Right atrium auricular region (tissue), 2 donors: Measurements from ENCODE around the gene CCDC175. TPM values are rescaled to one million over a fixed set of nuclear protein-coding genes. Genes with fewer than 3 reads are reported as not detected.
A peak's percentile ranks its signal among the peaks of the same experiment; 100 is the strongest.

Experiments used
- DNase-seq: peaks from one replicate; pipeline ENCODE4 v3.0.0-alpha.2; 2019; ENCODE audit warnings: low spot score
- H3K27ac ChIP-seq, 2 donors: fragments of 200-600 bp; sonication (generic); 1 replicate in 1 of 2; 2 replicates in 1 of 2; pipeline ENCODE4 v1.5.1; 2016 to 2019
- H3K27me3 ChIP-seq, 2 donors: fragments of 200-600 bp; sonication (generic); one replicate each; pipeline versions ENCODE4 v1.5.1 to v1.6.0; 2017 to 2019
- H3K36me3 ChIP-seq: fragments of 200-600 bp; sonication (generic); one replicate; pipeline ENCODE4 v1.5.1; 2016
- H3K4me1 ChIP-seq, 2 donors: fragments of 200-600 bp; sonication (generic); one replicate each; pipeline versions ENCODE4 v1.5.1 to v1.6.0; 2017 to 2019
- H3K4me3 ChIP-seq, 2 donors: fragments of 200-600 bp; sonication (generic); 1 replicate in 1 of 2; 2 replicates in 1 of 2; pipeline ENCODE4 v1.5.1; 2017 to 2019; ENCODE audit warnings: mild to moderate bottlenecking in 1 of 2, moderate library complexity in 1 of 2
- H3K9me3 ChIP-seq, 2 donors: fragments of 200-600 bp; sonication (generic); one replicate each; pipeline ENCODE4 v1.5.1; 2019
- total RNA-seq, 2 donors: library from RNA; depleted of rRNA; stranded (reverse); fragments of >200 nt; gene quantifications; one replicate each; pipeline ENCODE4 v1.1.0, GENCODE V29; 2016
- TF ChIP-seq, protein P1 (sequence below), 2 donors: fragments of 200-600 bp; sonication (generic); IDR thresholded peaks; one replicate each; pipeline ENCODE4 v1.5.1; 2019; ENCODE audit warnings: antibody characterized with exemption in 2 of 2

CCDC175 gene
- total RNA-seq, 2 donors from 2014 or later: not detected

DNA sequence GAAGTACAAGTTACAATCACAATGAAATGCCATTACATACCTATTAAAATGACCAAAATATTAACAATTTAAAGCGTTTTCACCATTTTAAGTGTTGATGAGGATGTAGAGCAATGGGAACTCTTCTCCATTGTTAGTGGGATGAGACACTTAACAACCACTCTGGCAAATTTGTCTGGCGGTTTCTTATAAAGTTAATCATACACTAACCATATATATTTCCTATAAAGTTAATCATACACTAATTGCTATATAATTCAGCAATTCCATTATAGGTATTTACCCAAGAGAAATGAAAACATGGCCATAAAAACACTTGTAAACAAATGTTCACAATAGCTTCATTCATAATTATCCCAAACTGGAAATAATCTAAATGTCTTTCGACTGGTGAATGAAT lies 56.4 kb downstream of the CCDC175 start:
- no peak overlapping the region for H3K27ac ChIP-seq
- TF ChIP-seq, protein P1, sequence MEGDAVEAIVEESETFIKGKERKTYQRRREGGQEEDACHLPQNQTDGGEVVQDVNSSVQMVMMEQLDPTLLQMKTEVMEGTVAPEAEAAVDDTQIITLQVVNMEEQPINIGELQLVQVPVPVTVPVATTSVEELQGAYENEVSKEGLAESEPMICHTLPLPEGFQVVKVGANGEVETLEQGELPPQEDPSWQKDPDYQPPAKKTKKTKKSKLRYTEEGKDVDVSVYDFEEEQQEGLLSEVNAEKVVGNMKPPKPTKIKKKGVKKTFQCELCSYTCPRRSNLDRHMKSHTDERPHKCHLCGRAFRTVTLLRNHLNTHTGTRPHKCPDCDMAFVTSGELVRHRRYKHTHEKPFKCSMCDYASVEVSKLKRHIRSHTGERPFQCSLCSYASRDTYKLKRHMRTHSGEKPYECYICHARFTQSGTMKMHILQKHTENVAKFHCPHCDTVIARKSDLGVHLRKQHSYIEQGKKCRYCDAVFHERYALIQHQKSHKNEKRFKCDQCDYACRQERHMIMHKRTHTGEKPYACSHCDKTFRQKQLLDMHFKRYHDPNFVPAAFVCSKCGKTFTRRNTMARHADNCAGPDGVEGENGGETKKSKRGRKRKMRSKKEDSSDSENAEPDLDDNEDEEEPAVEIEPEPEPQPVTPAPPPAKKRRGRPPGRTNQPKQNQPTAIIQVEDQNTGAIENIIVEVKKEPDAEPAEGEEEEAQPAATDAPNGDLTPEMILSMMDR (IDR thresholded peaks at IDR 0.05): no peak

DNA sequence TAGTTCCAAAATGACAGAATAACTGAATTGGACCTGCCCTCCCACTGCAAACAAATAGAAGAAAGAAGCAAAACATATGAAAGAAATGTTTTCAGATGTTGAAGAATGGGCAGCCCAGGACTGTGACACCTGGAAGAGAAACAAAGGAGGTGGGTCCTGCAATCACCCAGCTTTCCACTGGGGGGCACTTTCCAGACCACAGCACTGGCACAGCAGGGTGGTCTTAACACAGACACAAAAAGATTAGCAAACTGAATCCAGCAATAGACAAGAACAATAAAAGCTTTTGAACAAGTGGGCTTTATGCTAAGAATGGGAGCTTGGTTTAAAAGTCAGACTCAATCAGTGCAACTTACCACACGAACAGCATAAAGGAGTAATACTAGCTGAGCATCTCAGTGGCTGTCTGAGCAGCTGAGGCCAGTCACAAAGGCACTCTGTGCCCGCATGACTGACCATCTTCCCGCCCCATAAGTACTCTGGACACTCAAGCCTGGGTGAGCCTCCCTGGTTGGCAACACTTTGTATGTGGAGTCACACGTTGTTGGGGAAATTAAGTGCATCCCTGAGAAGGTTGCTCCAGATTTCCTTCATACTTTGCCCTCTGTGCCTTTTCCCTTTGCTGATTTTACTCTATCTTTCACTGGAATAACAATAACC lies 64.6 kb downstream of the CCDC175 start:
- TF ChIP-seq, protein P1 (IDR thresholded peaks at IDR 0.05): peak; percentile 18 to 39
- no peak for DNase-seq
- H3K9me3 ChIP-seq: no peaks in the 10 kb centered on the region

More for the DNA sequence above, 56.4 kb downstream of the CCDC175 start:
- no peaks in the 10 kb centered on the region for H3K27me3 ChIP-seq
- DNase-seq: no peak
- H3K4me1 ChIP-seq: no peaks in the 10 kb centered on the region
- H3K4me3 ChIP-seq: no peak overlapping the region
- no peaks in the 10 kb centered on the region for H3K9me3 ChIP-seq
- no peaks in the 10 kb centered on the region for H3K36me3 ChIP-seq

DNA sequence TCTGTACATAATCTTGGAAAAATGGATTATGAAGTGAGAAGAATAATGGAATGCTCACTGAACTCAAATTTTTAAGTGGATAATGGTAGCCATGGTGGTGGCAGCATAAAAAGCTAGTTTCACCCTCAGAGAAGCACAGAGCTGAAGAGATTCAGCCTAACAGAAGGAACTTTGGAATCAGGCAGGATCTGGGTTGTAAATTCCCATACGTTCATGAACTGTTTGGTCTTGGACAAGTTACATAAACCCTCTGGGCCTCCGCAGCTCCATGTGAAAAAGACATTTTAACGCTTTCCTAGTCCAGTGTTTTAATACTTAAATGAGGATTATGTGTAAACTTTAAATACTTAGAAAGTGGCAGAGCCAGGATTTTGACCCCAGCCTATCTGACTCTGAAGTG lies 65.6 kb downstream of the CCDC175 start:
- Histone ChIP-seq H3K9me3 (no peaks in the 10 kb centered on the region), H3K27ac (no peak overlapping the region), H3K27me3 (no peaks in the 10 kb centered on the region), H3K4me3 (no peak overlapping the region), H3K36me3 (no peaks in the 10 kb centered on the region), H3K4me1 (no peaks in the 10 kb centered on the region)
- TF ChIP-seq, protein P1 (IDR thresholded peaks at IDR 0.05): no peak
- DNase-seq: no peak

More for the DNA sequence above, 64.6 kb downstream of the CCDC175 start:
- Histone ChIP-seq H3K27ac (no peak overlapping the region), H3K36me3 (no peaks in the 10 kb centered on the region), H3K27me3 (no peaks in the 10 kb centered on the region), H3K4me3 (no peak overlapping the region), H3K4me1 (no peaks in the 10 kb centered on the region)

DNA sequence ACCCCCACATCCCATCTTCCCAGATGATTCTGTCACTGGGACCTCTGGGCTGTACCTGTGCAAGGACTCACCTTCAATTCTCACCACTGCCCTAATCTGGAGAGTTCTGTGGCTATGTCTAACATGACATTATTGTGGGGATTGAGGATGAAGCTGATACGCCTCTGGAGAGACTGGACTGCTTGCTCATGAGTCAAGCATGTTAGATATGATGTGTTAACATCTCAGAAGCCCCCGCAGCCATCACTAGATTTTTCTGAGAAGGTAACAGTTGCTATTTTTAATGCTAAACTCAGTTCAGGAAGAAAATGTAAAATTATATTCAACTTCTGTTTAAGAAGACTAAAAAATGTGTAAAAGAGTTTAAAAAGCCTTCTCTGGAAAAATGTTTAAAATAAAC lies 66.6 kb downstream of the CCDC175 start:
- Histone ChIP-seq H3K36me3 (no peaks in the 10 kb centered on the region), H3K9me3 (no peaks in the 10 kb centered on the region), H3K4me3 (no peak overlapping the region), H3K27ac (no peak overlapping the region), H3K27me3 (no peaks in the 10 kb centered on the region), H3K4me1 (no peaks in the 10 kb centered on the region)
- DNase-seq: no peak
- TF ChIP-seq, protein P1 (IDR thresholded peaks at IDR 0.05): no peak

DNA sequence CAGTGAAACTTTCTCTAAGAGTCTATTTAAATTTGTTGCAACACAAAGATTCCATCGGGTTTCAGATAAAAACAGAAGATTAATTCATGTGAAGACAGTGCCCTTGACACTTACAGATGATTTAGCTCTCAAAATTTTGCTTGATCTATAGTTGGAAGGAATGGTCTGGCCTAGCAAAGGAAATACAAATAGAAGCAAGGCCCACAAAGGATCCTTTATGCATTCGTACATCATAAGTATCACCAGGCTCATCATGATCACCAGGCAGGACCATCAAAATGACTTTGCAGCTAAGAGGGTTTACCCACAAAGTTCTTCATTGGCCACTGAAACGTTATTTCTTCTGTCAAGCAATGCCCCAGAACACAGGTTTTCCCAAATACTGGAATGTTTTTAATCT lies 67.5 kb downstream of the CCDC175 start:
- no peaks in the 10 kb centered on the region for H3K4me1 ChIP-seq

More for the DNA sequence above, 67.5 kb downstream of the CCDC175 start:
- no peaks in the 10 kb centered on the region for H3K9me3 ChIP-seq
- H3K4me3 ChIP-seq: no peak overlapping the region
- H3K27me3 ChIP-seq: no peaks in the 10 kb centered on the region
- H3K27ac ChIP-seq: no peak overlapping the region
- no peak for DNase-seq
- TF ChIP-seq, protein P1 (IDR thresholded peaks at IDR 0.05): no peak
- peaks cover 8% of the 10 kb centered on the region for H3K36me3 ChIP-seq
